ENCODE results near the gene DUT. TPM values are rescaled to one million over a fixed set of nuclear protein-coding genes. Genes with fewer than 3 reads are reported as not detected.

The DUT gene
- total and polyA plus RNA-seq, 4 experiments from 2014 or later = 127 to 178 (median 137) TPM

GRCh38 chr15:48392356-48392755, 61.1 kb downstream of the DUT start:
- CTCF ChIA-PET (ENCODE audit: partially characterized antibody) = no interaction called here
- Histone ChIP-seq H3K27me3 (ENCODE audit: insufficient read depth, low read length) (no peaks in the 10 kb centered on the region), H3K27ac (ENCODE audit: low read depth, low read length) (no peak overlapping the region), H3K4me1 (ENCODE audit: insufficient read depth, low read length) (no peaks in the 10 kb centered on the region), H3K9me3 (ENCODE audit: control insufficient read depth in 1 of 2, low read length in 2 of 2) (no peaks in the 10 kb centered on the region), H3K4me3 (ENCODE audit: low read length in 2 of 2) (no peak overlapping the region), H3K36me3 (ENCODE audit: insufficient read depth, low read length) (no peaks in the 10 kb centered on the region)
- H3K4me1 Mint-ChIP-seq = no peaks in the 10 kb centered on the region
- POLR2A ChIA-PET (ENCODE audit: partially characterized antibody) = no interaction called here
- peaks cover 0 to 2% (median 0%) of the 10 kb centered on the region in 8 donors for H3K9me3 Mint-ChIP-seq
- no peaks in the 10 kb centered on the region for H3K36me3 Mint-ChIP-seq
- H3K4me3 Mint-ChIP-seq = no peak overlapping the region
- peaks cover 4 to 7% of the 10 kb centered on the region in 2 donors for H3K27me3 Mint-ChIP-seq
- intact Hi-C loops (cut with micrococcal nuclease) = no loop called here
- DNase-seq = no peak
- no peak overlapping the region for H3K27ac Mint-ChIP-seq

Other genes starting within 250 kb of the DUT start
- gene SLC24A5, start 210.4 kb upstream of the DUT start, total RNA-seq = not detected
- not detected for gene SLC24A5, start 210.4 kb upstream of the DUT start, polyA plus RNA-seq
- 10 to 100 TPM; 18.8 to 18.9 TPM for gene MYEF2, start 153.1 kb upstream of the DUT start, total RNA-seq
- 1 to 10 TPM; 1.6 to 2.0 TPM for gene MYEF2, start 153.1 kb upstream of the DUT start, polyA plus RNA-seq
- not detected for gene CTXN2, start 139.8 kb upstream of the DUT start, total RNA-seq
- gene CTXN2, start 139.8 kb upstream of the DUT start, polyA plus RNA-seq = not detected
- gene SLC12A1, start 125.1 kb upstream of the DUT start, total RNA-seq = not detected
- not detected for gene SLC12A1, start 125.1 kb upstream of the DUT start, polyA plus RNA-seq